B cell (primary cell): ENCODE results near the gene CORO1A. TPM values are rescaled to one million over a fixed set of nuclear protein-coding genes. Genes with fewer than 3 reads are reported as not detected.

Source experiments
- ATAC-seq: fragments of 200-7000 bp; cut with Tn5 transposase; one replicate; pipeline ENCODE4 v1.10.0; 2021; ENCODE audit warnings: low read depth, mild to moderate bottlenecking, moderate number of reproducible peaks, moderate library complexity
- CTCF ChIA-PET: fragments of 350-600 bp; sonication (Branson Sonifier 250); formaldehyde crosslinking; loops from one replicate; lab custom pipeline; 2021; ENCODE audit warnings: antibody characterized with exemption, inconsistent platforms; lab: Charles Lee
- POLR2A ChIA-PET: fragments of 350-600 bp; sonication (Branson Sonifier 250); formaldehyde crosslinking; loops from one replicate; lab custom pipeline; 2021; ENCODE audit warnings: antibody characterized with exemption; lab: Charles Lee
- DNase-seq: peaks from one replicate; pipeline ENCODE4 v3.0.0; 2013
- H2AFZ ChIP-seq: 2 replicates; pipeline ENCODE4 v1.6.1; 2012; ENCODE audit warnings: mild to moderate bottlenecking, low read depth, low read length; ENCODE audit not compliant: insufficient read depth, poor library complexity, severe bottlenecking
- H3K27ac ChIP-seq, 2 donors: 1 replicate in 1 of 2; 2 replicates in 1 of 2; pipeline ENCODE4 v1.5.1; 2012 to 2013; ENCODE audit warnings: low read length in 2 of 2, mild to moderate bottlenecking in 2 of 2, moderate library complexity in 1 of 2
- H3K27me3 ChIP-seq, 4 experiments: fragments of 200-600 bp in 1 of 4; sonication (generic) in 1 of 4; replicated peaks in 1 of 4; 1 replicate in 2 of 4; 2 replicates in 2 of 4; pipeline versions ENCODE4 v1.6.1 to v1.7.0; 2013 to 2016; ENCODE audit warnings: low read length in 3 of 4, mild to moderate bottlenecking in 2 of 4, mixed read lengths in 1 of 4, moderate library complexity in 1 of 4; ENCODE audit not compliant: insufficient read depth in 4 of 4, control insufficient read depth in 3 of 4; ENCODE audit errors: control extremely low read depth in 1 of 4
- H3K36me3 ChIP-seq, 2 experiments: replicated peaks in 1 of 2; 1 replicate in 1 of 2; 2 replicates in 1 of 2; pipeline versions ENCODE4 v1.6.1 to v1.7.1; 2013; ENCODE audit warnings: low read length in 1 of 2; ENCODE audit not compliant: insufficient read depth in 2 of 2, control insufficient read depth in 1 of 2; ENCODE audit errors: control extremely low read depth in 1 of 2, extremely low read depth in 1 of 2
- H3K4me1 ChIP-seq, 2 donors: fragments of 200-600 bp in 1 of 2; sonication (generic) in 1 of 2; 1 replicate in 1 of 2; 2 replicates in 1 of 2; pipeline versions ENCODE4 v1.5.1 to v1.6.1; 2013 to 2017; ENCODE audit warnings: low read length in 2 of 2; ENCODE audit not compliant: control insufficient read depth in 2 of 2, insufficient read depth in 2 of 2
- H3K4me2 ChIP-seq: replicated peaks from 2 replicates; pipeline ENCODE3; 2012; ENCODE audit warnings: mild to moderate bottlenecking, low read depth, low read length; ENCODE audit not compliant: poor library complexity, severe bottlenecking
- H3K4me3 ChIP-seq, 5 experiments: fragments of 200-600 bp in 1 of 5; sonication (generic) in 1 of 5; 1 replicate in 3 of 5; 2 replicates in 2 of 5; pipeline versions ENCODE4 v1.5.1 to v1.7.0; 2011 to 2016; ENCODE audit warnings: low read length in 4 of 5, mild to moderate bottlenecking in 4 of 5, low read depth in 2 of 5, control low read depth in 1 of 5, moderate library complexity in 1 of 5; ENCODE audit not compliant: insufficient read depth in 1 of 5; ENCODE audit errors: control extremely low read depth in 1 of 5, extremely low read depth in 1 of 5
- H3K79me2 ChIP-seq: fragments of 200-600 bp; sonication (generic); one replicate; pipeline ENCODE4 v1.6.0; 2016; ENCODE audit warnings: low read length; ENCODE audit not compliant: control insufficient read depth, insufficient read depth
- H3K9ac ChIP-seq: fragments of 200-600 bp; sonication (generic); 2 replicates; pipeline ENCODE4 v1.6.1; 2017; ENCODE audit warnings: mild to moderate bottlenecking, low read length, moderate library complexity
- H3K9me3 ChIP-seq, 3 donors: one replicate each; pipeline versions ENCODE4 v1.6.1 to v1.7.1; 2013; ENCODE audit warnings: low read length in 2 of 3; ENCODE audit not compliant: control insufficient read depth in 2 of 3, insufficient read depth in 1 of 3; ENCODE audit errors: control extremely low read depth in 1 of 3
- H4K20me1 ChIP-seq: 2 replicates; pipeline ENCODE4 v1.6.0; 2012; ENCODE audit warnings: mild to moderate bottlenecking, low read length; ENCODE audit not compliant: insufficient read depth, control insufficient read depth, poor library complexity, severe bottlenecking
- H3K27ac Mint-ChIP-seq: one replicate; pipeline ENCODE4 v1.8.0; 2021; ENCODE audit warnings: mixed read lengths
- H3K27me3 Mint-ChIP-seq: one replicate; pipeline ENCODE4 v1.8.0; 2021; ENCODE audit warnings: mixed read lengths
- H3K4me1 Mint-ChIP-seq: one replicate; pipeline ENCODE4 v1.8.0; 2021; ENCODE audit warnings: mixed read lengths
- H3K4me3 Mint-ChIP-seq: one replicate; pipeline ENCODE4 v1.8.0; 2021; ENCODE audit warnings: mixed read lengths
- H3K9me3 Mint-ChIP-seq: one replicate; pipeline ENCODE4 v1.8.0; 2022; ENCODE audit warnings: mixed read lengths; ENCODE audit not compliant: insufficient read depth
- CTCF ChIP-seq: fragments of 200-600 bp; IDR thresholded peaks from one replicate; pipeline ENCODE4 v1.8.0; 2022; ENCODE audit warnings: antibody characterized with exemption, mild to moderate bottlenecking
- EZH2 ChIP-seq: IDR thresholded peaks from 2 replicates; pipeline ENCODE4 v1.6.1; 2012; ENCODE audit warnings: borderline replicate concordance, low read depth, mild to moderate bottlenecking, moderate library complexity, low read length; ENCODE audit not compliant: insufficient read depth, poor library complexity, severe bottlenecking
- WGBS: methylation state at CpG from one replicate; pipeline ENCODE4 v1.1.5; 2013; ENCODE audit warnings: missing lambda C conversion rate; ENCODE audit not compliant: insufficient coverage; 5-methylcytosine and 5-hydroxymethylcytosine counted together
- intact Hi-C: fragments of 100-400 bp; cut with micrococcal nuclease; formaldehyde crosslinking; loops from one replicate; pipeline ENCODE4 v1.10.0; 2022
- polyA plus RNA-seq: library from polyadenylated mRNA; depleted of rRNA; stranded (reverse); fragments of >200 nt; gene quantifications from 2 replicates; pipeline ENCODE4 v1.2.3, GENCODE V29; 2012
- total RNA-seq, 2 donors: library from RNA; stranded (reverse); fragments of 120-200 nt in 1 of 2; gene quantifications; 1 replicate in 1 of 2; 2 replicates in 1 of 2; pipeline versions ENCODE4 v1.2.3 to v1.2.4, GENCODE V29; 2013 to 2022

The CORO1A gene
- total and polyA plus RNA-seq, 2 donors (not counting 1 experiment from before 2014, with no cell fraction given), result 653 to 1,555 TPM

GRCh38 chr16:30143347-30143702, 40.1 kb upstream of the CORO1A start:
- Histone ChIP-seq H2AFZ (no peak overlapping the region), H3K79me2 (no peaks in the 10 kb centered on the region), H4K20me1 (no peaks in the 10 kb centered on the region), H3K4me1 (peaks cover 6 to 13% of the 10 kb centered on the region in 2 donors), H3K9me3 (no peaks in the 10 kb centered on the region), H3K36me3 (no peaks in the 10 kb centered on the region), H3K27ac (no peak overlapping the region), H3K4me3 (no peak overlapping the region), H3K4me2 (no peak overlapping the region), H3K27me3 (no peaks in the 10 kb centered on the region), H3K9ac (no peak overlapping the region)
- intact Hi-C loops, result loop anchor here (1.0 kb wide), 2 partner anchors 40 to 47 kb away; partner anchors contain the start of genes CORO1A and YPEL3
- Mint-ChIP-seq H3K27ac (no peak overlapping the region), H3K4me3 (no peak overlapping the region), H3K9me3 (no peaks in the 10 kb centered on the region), H3K4me1 (peaks cover 9% of the 10 kb centered on the region), H3K27me3 (no peaks in the 10 kb centered on the region)
- CTCF ChIA-PET, result interaction anchor here (0.5 to 3.2 kb wide), 11 partner anchors 9 to 266 kb away, joined by 3 to 23 read pairs (median 4); partner anchors contain the start of genes CORO1A and TBX6
- ATAC-seq (no peak), DNase-seq (no peak)
- no CpG with 5 or more reads among the region's 2 CpGs for WGBS
- POLR2A ChIA-PET, result interaction anchor here (0.6 to 1.3 kb wide), 6 partner anchors 33 to 358 kb away, joined by 3 to 10 read pairs (median 7); partner anchors contain the start of gene CORO1A
- TF ChIP-seq CTCF, result no peak

GRCh38 chr16:30144017-30144416, 39.4 kb upstream of the CORO1A start:
- H3K9me3 Mint-ChIP-seq, result no peaks in the 10 kb centered on the region
- CTCF ChIA-PET, result no interaction called here
- POLR2A ChIA-PET, result no interaction called here

More at GRCh38 chr16:30144017-30144416, 39.4 kb upstream of the CORO1A start:
- Histone ChIP-seq H3K9ac (no peak overlapping the region), H3K4me2 (no peak overlapping the region), H3K4me3 (no peak overlapping the region), H4K20me1 (no peaks in the 10 kb centered on the region), H3K79me2 (no peaks in the 10 kb centered on the region), H3K36me3 (no peaks in the 10 kb centered on the region), H3K27ac (no peak overlapping the region), H3K27me3 (no peaks in the 10 kb centered on the region), H3K4me1 (peaks cover 6 to 13% of the 10 kb centered on the region in 2 donors), H2AFZ (no peak overlapping the region), H3K9me3 (peaks cover 0 to 5% (median 1%) of the 10 kb centered on the region in 3 donors)
- TF ChIP-seq EZH2 (no peak), CTCF (no peak)
- Mint-ChIP-seq H3K27me3 (no peaks in the 10 kb centered on the region), H3K4me3 (no peak overlapping the region), H3K27ac (no peak overlapping the region), H3K4me1 (peaks cover 9% of the 10 kb centered on the region)
- intact Hi-C loops, result no loop called here
- DNase-seq (no peak), ATAC-seq (no peak)
